Endothelial cell of umbilical vein (primary cell): Measurements from ENCODE around the gene PRDM1.

Experiments
- EZH2 ChIP-seq: IDR thresholded peaks from 2 replicates; pipeline ENCODE4 v1.6.1; 2012; ENCODE audit warnings: borderline replicate concordance, low read depth, mild to moderate bottlenecking, moderate library complexity, low read length, inconsistent platforms; ENCODE audit not compliant: severe bottlenecking
- FOS ChIP-seq: IDR thresholded peaks from 2 replicates; pipeline ENCODE4 v1.6.1; 2011; ENCODE audit warnings: mild to moderate bottlenecking, low read length, moderate library complexity, borderline replicate concordance; ENCODE audit not compliant: insufficient read depth
- JUN ChIP-seq: IDR thresholded peaks from 2 replicates; pipeline ENCODE4 v1.6.1; 2011; ENCODE audit warnings: borderline replicate concordance, low read depth; ENCODE audit not compliant: insufficient read length, insufficient read depth
- MAX ChIP-seq: IDR thresholded peaks from 2 replicates; pipeline ENCODE4 v1.6.1; 2011; ENCODE audit not compliant: insufficient read depth, insufficient read length
- MYC ChIP-seq: IDR thresholded peaks from one replicate; pipeline ENCODE4 v1.6.1; 2011; ENCODE audit warnings: mild to moderate bottlenecking, low read depth, low read length
- POLR2A ChIP-seq: IDR thresholded peaks from 2 replicates; pipeline ENCODE4 v1.6.1; 2012; ENCODE audit warnings: low read depth, mild to moderate bottlenecking, control low read depth, low read length
- POLR2AphosphoS5 ChIP-seq: IDR thresholded peaks from 2 replicates; pipeline ENCODE4 v1.6.1; 2012; ENCODE audit warnings: low read depth, mild to moderate bottlenecking, control low read depth, low read length, moderate library complexity; ENCODE audit not compliant: insufficient read depth
- TF ChIP-seq, protein P1 (sequence below), 2 donors: IDR thresholded peaks; 1 replicate in 1 of 2; 2 replicates in 1 of 2; pipeline ENCODE4 v1.5.1; 2011; ENCODE audit warnings: low read length in 2 of 2, mild to moderate bottlenecking in 2 of 2, moderate library complexity in 2 of 2, control low read depth in 1 of 2, inconsistent platforms in 1 of 2, low read depth in 1 of 2; ENCODE audit not compliant: insufficient read depth in 1 of 2; ENCODE audit errors: extremely low read depth in 1 of 2

DNA sequence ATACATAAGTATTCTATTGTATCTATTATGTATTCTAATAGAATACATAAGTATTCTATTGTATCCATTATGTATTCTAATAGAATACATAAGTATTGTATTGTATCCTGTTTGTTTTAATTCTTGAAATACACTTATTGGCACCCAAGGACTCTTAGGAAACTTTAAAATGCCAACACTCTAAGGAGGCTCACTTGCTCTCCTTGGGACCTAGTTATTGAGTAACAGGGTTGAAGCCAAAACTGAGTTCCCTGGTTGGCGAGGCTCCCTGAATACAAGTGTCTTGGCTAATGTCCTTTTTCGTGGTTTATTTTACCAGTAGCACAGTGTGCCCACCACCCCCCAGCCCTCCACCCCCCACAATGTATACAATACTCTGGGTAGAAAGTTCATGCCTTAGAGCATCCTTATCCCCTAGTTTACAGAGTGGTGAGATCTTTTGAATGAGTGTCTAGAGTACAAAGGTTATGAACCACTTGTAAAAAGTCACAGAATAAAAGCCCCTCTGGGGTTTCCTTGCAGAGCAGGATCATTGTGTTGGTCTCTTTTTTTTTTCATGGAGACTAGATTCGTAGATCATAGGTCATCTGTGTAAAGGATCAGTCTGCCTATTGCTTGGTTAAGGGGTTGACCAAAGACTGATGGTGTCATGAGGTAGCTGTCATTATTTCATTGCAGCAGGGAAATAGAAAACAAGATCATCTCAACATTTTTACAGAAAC, 32.5 kb upstream of the PRDM1 start:
- TF ChIP-seq, protein P1, sequence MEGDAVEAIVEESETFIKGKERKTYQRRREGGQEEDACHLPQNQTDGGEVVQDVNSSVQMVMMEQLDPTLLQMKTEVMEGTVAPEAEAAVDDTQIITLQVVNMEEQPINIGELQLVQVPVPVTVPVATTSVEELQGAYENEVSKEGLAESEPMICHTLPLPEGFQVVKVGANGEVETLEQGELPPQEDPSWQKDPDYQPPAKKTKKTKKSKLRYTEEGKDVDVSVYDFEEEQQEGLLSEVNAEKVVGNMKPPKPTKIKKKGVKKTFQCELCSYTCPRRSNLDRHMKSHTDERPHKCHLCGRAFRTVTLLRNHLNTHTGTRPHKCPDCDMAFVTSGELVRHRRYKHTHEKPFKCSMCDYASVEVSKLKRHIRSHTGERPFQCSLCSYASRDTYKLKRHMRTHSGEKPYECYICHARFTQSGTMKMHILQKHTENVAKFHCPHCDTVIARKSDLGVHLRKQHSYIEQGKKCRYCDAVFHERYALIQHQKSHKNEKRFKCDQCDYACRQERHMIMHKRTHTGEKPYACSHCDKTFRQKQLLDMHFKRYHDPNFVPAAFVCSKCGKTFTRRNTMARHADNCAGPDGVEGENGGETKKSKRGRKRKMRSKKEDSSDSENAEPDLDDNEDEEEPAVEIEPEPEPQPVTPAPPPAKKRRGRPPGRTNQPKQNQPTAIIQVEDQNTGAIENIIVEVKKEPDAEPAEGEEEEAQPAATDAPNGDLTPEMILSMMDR (IDR thresholded peaks at IDR 0.05; ENCODE audit: extremely low read depth in 1 of 2, insufficient read depth in 1 of 2, low read depth in 1 of 2, low read length in 2 of 2): no peak
- TF ChIP-seq POLR2A (no peak), POLR2AphosphoS5 (no peak), EZH2 (no peak), MAX (no peak), JUN (no peak), FOS (no peak), MYC (no peak)
